GM21526 (cell line): ENCODE results near the gene AKIRIN1.
"Not testable (repeated sequence)": the region's sequence is repeated elsewhere in the genome, so short reads cannot be mapped to it uniquely, and the experiment has no call there.

Source experiments
- ATAC-seq: cut with Tn5 transposase; IDR thresholded peaks from one replicate; pipeline ENCODE4 v1.9.1; 2021; ENCODE audit warnings: moderate library complexity; ENCODE audit not compliant: unreplicated experiment, low FRiP score

Gene AKIRIN1

DNA sequence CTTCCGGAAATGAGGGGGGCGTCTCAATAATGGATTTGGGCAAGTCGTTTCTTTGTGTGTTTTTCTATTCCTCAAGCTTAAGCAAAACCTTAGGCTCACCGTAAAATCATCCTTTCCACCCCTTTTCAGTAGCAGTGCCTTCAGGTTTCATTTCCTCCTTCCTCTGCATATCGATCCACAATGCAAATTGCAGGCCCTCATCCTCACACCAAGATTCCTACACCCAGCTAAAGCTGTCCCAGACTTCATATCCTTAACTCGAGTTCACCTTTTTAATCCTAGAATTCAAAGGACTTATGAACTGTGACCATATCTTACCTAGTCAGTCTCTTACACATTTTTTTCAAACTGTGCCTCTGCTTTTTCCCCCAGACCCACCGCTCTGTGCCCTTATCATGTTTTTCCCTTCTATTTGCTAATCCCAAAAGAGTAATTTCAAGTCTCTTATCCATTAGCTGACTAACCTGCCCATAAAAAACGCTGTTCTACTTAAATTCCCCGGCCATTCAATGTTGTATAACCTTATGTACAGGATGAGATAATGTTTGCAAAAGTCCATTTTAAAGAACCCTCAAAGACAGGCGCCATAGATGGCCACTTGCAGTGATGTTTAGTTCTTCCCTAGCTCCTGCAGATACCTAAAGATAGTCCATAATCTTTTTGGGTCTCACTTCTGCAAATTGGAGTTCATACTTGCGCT, 1.5 kb downstream of the AKIRIN1 start:
- ATAC-seq: no peak

DNA sequence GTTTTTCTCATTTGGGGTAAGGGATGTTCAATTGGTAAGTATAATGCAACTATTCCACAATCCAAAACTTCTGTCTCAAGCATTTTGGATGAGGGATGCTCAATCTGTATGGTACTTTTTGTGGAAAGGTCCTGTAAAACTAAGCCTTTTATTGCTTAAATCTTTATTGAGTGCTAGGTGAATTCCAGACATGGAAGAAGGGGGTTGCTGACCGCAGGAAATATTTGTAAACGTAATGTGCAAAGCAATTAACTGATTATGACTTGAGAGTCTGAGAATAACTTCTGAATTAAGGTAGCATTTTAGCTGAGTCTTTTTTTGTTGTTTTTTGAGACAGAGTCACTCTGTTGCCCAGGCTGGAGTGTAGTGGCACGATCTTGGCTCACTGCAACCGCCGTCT, 3.1 kb downstream of the AKIRIN1 start:
- ATAC-seq: no peak

DNA sequence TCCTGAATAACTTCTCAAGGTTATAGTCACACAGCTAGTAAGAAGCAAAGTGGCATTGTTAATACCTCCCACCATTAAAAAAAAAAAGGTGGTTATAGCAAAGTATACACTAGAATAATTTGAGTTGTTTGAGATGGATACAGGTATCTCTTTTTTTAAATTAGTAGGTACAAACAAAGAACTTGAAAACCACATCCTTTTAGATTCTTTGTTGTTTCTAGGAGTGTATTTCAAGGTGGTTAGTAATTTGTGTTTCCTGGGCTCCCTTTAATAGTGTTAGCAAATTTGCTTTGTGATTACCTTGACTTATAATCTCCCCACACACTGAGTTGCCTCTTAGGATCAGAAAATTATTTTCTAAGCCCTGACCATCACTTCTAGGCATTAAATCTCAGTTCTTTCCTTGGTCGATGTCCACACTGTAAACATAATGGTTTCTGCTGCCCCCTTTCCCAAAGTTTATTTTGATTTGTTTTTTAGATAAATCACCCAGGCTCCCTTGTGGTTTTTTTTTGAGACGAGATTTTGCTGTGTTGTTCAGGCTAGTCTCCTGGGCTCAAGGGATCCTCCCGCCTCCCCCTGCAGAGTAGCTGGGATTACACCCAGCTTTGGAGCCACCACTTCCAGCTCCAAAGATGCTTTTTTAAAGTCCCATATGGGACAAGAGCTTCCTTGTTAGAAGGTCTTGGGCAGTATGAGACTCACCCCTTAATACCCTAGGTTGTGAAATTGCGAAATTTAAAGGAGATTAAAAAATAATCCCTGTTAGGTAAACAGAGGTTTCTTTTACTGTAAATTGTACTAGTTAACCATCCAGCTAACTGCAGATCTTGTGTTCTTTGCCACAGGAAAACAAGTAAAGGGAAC, 6.2 kb downstream of the AKIRIN1 start:
- ATAC-seq: no peak

DNA sequence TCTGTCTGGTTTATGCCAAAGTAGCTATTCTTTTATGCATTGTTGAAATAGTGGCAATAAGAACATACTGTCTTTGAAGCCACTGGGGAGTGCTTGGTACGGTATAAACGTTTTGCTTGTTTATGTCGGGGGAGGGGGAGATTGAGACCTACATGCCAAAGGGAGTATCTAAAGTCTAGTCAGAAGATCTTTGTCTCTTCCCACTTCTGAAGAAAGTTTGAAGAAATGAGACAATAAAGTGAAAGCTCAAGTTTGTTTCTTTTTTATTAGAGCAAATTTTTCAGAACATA, 6.8 kb downstream of the AKIRIN1 start:
- ATAC-seq: no peak

DNA sequence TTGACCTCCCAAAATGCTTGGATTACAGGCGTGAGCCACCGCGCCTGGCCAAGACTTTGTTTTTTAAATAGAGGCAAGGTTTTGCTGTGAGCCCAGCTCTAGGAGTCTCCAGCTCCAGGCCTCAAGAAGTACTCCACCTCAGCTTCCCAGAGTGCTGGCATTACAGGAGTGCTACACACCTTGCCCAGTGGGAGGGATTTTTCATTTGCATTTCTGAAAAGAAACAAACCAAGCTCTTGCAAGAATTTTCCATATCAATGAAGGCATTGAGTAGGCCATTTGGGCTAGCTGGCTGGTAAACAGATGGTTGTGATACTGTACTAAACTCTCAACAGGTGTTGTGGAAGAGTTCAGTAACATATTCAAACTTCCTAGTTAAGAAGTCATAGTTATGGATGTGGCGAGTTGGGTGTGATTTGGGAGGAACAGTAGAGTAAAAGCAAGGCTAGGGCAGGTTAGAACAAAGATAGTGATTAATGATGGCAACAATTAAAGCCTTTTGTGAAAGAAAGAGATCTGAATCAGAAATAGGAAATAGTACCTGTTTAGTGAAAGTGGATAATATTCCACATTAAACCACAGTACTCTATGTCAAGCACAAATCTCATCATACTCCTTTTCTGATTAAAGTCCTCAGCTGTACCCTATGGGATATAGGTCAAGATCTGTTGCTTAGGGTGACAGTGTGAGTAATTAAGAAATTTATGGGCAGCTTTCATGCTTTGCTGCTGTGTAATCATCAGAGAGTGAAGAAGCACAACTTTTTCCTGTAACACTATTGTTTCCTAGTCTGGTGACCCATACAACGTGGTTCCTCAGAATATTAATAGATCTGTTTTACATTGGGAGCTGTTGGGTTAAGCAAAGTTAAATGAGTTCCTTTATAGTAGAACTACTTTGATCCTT, 10.7 kb downstream of the AKIRIN1 start:
- no peak for ATAC-seq

GRCh38 chr1:39003281-39003680, 12.2 kb downstream of the AKIRIN1 start:
- ATAC-seq: no peak

DNA sequence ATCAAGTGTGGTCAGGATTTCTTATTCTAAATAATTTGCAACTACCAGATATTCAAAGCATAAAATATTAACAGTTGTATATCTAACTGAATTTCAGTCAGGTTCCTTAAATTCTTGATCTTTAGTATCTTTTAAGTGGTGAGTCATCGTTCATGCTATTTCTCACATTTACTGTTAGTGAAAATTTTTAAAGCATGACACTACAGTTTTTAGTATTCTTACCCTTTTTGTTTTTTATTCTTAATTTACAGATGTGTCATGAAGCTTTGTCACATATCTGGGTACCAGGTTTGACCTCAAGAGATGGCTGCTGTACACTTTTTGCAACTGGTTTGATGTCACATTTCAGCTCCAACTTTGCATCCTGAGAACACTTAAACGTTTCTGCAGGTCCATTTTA, 12.7 kb downstream of the AKIRIN1 start:
- no peak for ATAC-seq

DNA sequence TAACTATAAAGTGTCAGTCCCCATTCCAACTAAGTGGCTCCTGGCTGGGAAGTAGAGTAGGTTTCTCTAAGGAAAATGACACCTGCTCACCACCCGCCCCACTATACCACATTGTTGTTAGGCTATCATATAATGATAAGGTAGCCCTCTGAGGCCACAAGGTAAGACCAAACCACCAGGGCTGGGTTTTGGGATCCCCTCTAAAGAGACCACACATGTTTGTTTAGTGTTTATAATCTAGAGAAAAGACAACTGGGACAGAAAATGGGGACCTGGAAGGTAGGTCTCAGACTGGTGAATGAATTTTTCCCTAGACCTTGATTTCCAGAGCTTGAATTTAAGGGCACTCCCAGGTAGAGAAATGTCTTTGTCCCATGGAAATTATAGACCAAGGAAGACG, 15.2 kb downstream of the AKIRIN1 start:
- no peak for ATAC-seq

GRCh38 chr1:39006726-39007645, 15.9 kb downstream of the AKIRIN1 start:
- no peak for ATAC-seq

- ATAC-seq: not testable (repeated sequence)
Observed at GRCh38 chr1:39014956-39015355, 23.9 kb downstream of the AKIRIN1 start.

DNA sequence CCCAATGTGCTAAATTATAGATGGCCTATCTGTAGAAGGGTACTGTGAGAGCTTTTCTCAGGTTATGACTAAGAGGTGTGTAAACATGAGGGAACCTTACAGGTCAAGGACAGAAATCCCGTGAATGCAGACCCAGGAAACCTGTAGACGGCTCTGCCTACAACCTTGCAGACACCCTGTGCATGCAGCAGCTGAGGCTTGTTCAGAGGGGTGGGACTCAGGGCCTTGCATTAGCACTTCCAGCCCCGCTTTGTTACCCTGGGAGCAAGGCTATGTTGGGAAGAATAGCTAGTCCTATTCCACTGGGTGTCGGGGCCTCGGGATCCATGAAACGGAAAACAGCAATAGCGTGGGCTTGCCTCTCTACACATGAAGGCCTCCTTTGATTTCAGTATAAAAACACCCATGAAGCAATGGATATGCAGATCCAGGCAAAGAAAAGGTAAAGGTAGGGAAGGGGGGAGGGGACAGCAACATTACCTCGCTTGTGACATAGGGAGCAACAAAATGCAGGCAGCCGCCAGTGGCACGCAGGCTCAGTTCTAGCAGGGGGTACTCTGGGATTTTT, 25.6 kb downstream of the AKIRIN1 start:
- no peak for ATAC-seq

GRCh38 chr1:39017266-39017665, 26.2 kb downstream of the AKIRIN1 start:
- ATAC-seq: no peak

GRCh38 chr1:39020494-39020893, 29.4 kb downstream of the AKIRIN1 start:
- not testable (repeated sequence) for ATAC-seq

DNA sequence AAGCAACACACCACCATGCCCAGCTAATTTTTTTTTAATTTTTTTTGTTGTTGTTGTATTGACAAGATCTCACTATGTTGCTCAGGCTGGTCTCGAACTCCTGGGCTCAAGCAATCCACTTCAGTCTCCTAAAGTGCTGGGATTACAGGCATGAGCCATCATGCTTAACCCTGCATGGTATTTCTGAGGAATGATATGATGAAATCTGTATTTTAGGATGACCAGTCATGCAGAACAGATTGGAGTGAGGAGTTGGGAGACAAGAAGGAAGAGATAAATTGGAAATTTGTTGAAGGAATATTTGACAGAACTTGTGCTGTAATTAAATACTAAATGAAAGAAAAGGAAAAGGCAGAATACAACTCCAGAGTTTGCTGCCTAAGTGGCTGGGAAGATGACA, 30.4 kb downstream of the AKIRIN1 start:
- ATAC-seq: no peak

DNA sequence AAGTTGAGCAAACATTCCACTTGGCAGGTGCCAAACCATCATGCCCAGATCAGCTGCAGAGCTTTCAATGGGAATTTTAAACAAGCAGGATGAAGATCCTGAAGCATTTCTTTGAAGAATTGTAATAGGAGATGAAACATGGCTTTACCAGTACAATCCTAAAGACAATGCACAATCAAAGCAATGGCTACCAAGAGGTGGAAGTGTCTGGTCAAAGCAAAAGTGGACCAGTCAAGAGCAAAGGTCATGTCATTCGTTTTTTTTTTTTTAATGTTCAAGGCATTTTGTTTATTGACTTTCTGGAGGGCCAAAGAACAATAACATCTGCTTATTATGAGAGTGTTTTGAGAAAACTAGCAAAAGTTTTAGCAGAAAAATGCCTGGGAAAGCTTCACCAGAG, 32.1 kb downstream of the AKIRIN1 start:
- no peak for ATAC-seq

GRCh38 chr1:39026051-39026865, 35.2 kb downstream of the AKIRIN1 start, which contains the start of gene NDUFS5:
TSS of gene NDUFS5 (plus strand) at chr1:39026350. CDS start at chr1:39028725, 2,375 bp downstream.
- peak; percentile 85 for ATAC-seq

DNA sequence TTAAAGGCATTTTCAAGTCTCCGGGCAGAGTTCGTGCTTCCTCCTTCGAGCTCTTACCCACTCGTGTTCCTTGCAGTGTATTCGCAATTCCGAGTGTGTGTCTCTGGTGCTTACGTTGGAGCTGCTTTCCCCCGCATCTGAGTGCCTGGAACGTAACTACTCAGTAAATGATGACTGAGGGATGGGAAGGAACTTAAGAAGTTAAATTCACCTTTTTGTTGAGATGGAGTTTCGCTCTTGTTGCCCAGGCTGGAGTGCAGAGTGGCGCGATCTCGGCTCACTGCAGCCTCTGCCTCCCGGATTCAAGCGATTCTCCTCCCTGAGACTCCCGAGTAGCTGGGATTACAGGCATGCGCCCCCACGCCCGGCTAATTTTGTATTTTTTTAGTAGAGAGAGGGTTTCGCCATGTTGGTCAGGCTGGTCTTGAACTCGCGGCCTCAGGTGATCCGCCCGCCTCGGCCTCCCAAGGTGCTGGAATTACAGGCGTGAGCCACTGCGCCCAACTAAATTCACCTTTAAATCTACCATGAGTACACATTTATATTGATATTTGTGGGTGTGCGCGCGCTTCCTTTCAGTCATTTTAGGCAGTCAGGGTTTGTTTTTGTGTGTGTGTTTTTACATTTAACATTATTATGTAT, 35.9 kb downstream of the AKIRIN1 start:
- no peak for ATAC-seq

DNA sequence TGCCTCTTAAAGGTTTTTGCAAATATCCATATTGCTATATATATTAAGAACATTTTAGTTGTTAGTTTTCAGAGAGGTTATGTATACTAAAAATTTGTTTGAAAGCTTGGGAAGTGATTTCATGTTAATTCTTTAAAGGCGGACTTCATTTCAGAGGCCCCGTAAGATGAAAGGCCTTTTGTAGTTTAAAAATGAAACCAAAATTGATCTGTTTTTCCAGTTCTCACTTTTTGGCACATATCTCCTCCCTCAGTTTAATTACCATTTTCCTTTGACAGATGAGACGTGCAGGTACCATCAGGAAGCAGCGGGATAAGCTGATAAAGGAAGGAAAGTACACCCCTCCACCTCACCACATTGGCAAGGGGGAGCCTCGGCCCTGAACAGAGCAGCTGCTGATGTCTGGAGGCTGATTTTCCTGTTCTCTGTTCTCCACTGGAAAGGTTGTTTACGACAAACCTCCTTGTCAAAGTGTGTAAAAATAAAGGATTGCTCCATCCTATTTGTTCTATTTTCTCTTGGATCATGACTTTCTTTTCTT, 43.1 kb downstream of the AKIRIN1 start:
- no peak for ATAC-seq
